HepG2 (cell line): Measurements from ENCODE around the gene DCAF6. TPM values are rescaled to one million over a fixed set of nuclear protein-coding genes. Genes with fewer than 3 reads are reported as not detected.

Experiments used
- ATAC-seq: fragments of 200-7000 bp; cut with Tn5 transposase; 3 replicates; pipeline ENCODE4 v1.9.1; 2020; ENCODE audit warnings: mild to moderate bottlenecking, moderate library complexity
- BruUV-seq: library from RNA; stranded (reverse); fragments of 400-500 nt; replicated peaks from 2 replicates; lab custom pipeline; 2021; lab: Mats Ljungman, UMichigan
- CTCF ChIA-PET: fragments of 300-600 bp; formaldehyde crosslinking; extraction: SDS; loops from one replicate; lab custom pipeline; 2021; ENCODE audit warnings: low total read pairs, inconsistent platforms, low intra/inter-chr PET ratio; lab: Yijun Ruan, JAX
- POLR2A ChIA-PET: fragments of 350-600 bp; sonication (Branson Sonifier 250); formaldehyde crosslinking; loops from one replicate; lab custom pipeline; 2020; ENCODE audit warnings: antibody characterized with exemption, inconsistent platforms; lab: Yijun Ruan, JAX
- DNase-seq: peaks from one replicate; pipeline ENCODE4 v3.0.0-alpha.2; 2015; ENCODE audit warnings: low spot score
- FAIRE-seq: peaks from 3 replicates; lab custom pipeline; 2011; peaks lifted over from hg19 to GRCh38; lab: Jason Lieb, UNC
- H2AFZ ChIP-seq: one replicate; pipeline ENCODE4 v1.6.1; 2011; ENCODE audit warnings: low read length, inconsistent platforms
- H3K27ac ChIP-seq: fragments of 300-600 bp; 3 replicates; pipeline ENCODE4 v1.8.0; 2011; ENCODE audit warnings: mixed run types, mild to moderate bottlenecking, mixed read lengths, low read length, inconsistent platforms; ENCODE audit not compliant: insufficient read depth; ENCODE audit errors: extremely low read length
- H3K27me3 ChIP-seq, 2 experiments: fragments of 200-600 bp in 1 of 2; 2 replicates in 1 of 2; 3 replicates in 1 of 2; pipeline versions ENCODE4 v1.6.0 to v1.8.0; 2011; ENCODE audit warnings: low read length in 2 of 2, mild to moderate bottlenecking in 2 of 2, moderate library complexity in 2 of 2, inconsistent platforms in 1 of 2; ENCODE audit not compliant: insufficient read depth in 2 of 2, control insufficient read depth in 1 of 2
- H3K36me3 ChIP-seq, 2 experiments: fragments of 200-600 bp in 1 of 2; replicated peaks in 1 of 2; 2 replicates in 1 of 2; 3 replicates in 1 of 2; pipeline versions ENCODE4 v1.5.1 to v1.8.0; 2011; ENCODE audit warnings: low read length in 2 of 2, inconsistent platforms in 1 of 2; ENCODE audit not compliant: insufficient read depth in 2 of 2, control insufficient read depth in 1 of 2
- H3K4me1 ChIP-seq: 2 replicates; pipeline ENCODE4 v1.5.1; 2012; ENCODE audit warnings: low read length, inconsistent platforms; ENCODE audit not compliant: insufficient read depth
- H3K4me2 ChIP-seq: 2 replicates; pipeline ENCODE4 v1.6.0; 2011; ENCODE audit warnings: low read depth, low read length, inconsistent platforms
- H3K4me3 ChIP-seq, 3 experiments: fragments of 200-600 bp in 1 of 3; sonication (generic), shearing (Covaris generic) in 1 of 3; replicated peaks in 1 of 3; 2 replicates each; pipeline ENCODE4 v1.5.1; 2011 to 2016; ENCODE audit warnings: low read length in 3 of 3, inconsistent platforms in 2 of 3, low read depth in 2 of 3, mild to moderate bottlenecking in 2 of 3, control low read depth in 1 of 3, mixed read lengths in 1 of 3; ENCODE audit not compliant: insufficient read depth in 1 of 3
- H3K79me2 ChIP-seq: one replicate; pipeline ENCODE4 v1.6.1; 2011; ENCODE audit warnings: low read length, inconsistent platforms; ENCODE audit not compliant: insufficient read depth
- H3K9ac ChIP-seq: 2 replicates; pipeline ENCODE4 v1.6.0; 2011; ENCODE audit warnings: mild to moderate bottlenecking, low read depth, low read length, inconsistent platforms; ENCODE audit not compliant: insufficient read depth
- H3K9me3 ChIP-seq: 2 replicates; pipeline ENCODE4 v1.5.1; 2012; ENCODE audit warnings: mild to moderate bottlenecking, low read length
- H4K20me1 ChIP-seq: 2 replicates; pipeline ENCODE4 v1.6.0; 2011; ENCODE audit warnings: inconsistent platforms, mild to moderate bottlenecking, low read length, moderate library complexity; ENCODE audit not compliant: insufficient read depth
- ATF5 ChIP-seq: sonication (generic); formaldehyde crosslinking; IDR thresholded peaks from 2 replicates; pipeline ENCODE4 v1.4.0; 2020; ENCODE audit warnings: mild to moderate bottlenecking, low read depth, missing genetic modification reagents
- CSRNP1 ChIP-seq: sonication (generic); formaldehyde crosslinking; IDR thresholded peaks from 2 replicates; pipeline ENCODE4 v1.8.1; 2023; ENCODE audit warnings: mild to moderate bottlenecking, missing genetic modification reagents
- KMT2A ChIP-seq: sonication (generic); formaldehyde crosslinking; IDR thresholded peaks from 2 replicates; pipeline ENCODE4 v1.4.0; 2020; ENCODE audit warnings: missing genetic modification reagents
- MBD4 ChIP-seq: IDR thresholded peaks from 2 replicates; pipeline ENCODE4 v1.6.1; 2012; ENCODE audit warnings: low read length, inconsistent platforms, borderline replicate concordance
- RAD21 ChIP-seq: fragments of 450-650 bp; formaldehyde crosslinking; IDR thresholded peaks from 2 replicates; pipeline ENCODE4 v1.5.0; 2020; ENCODE audit warnings: mild to moderate bottlenecking
- TMF1 ChIP-seq: sonication (generic); formaldehyde crosslinking; IDR thresholded peaks from 2 replicates; pipeline ENCODE4 v1.8.1; 2022; ENCODE audit warnings: low read depth, missing genetic modification reagents
- ZFX ChIP-seq: sonication (generic); formaldehyde crosslinking; IDR thresholded peaks from 2 replicates; pipeline ENCODE4 v1.4.0; 2020; ENCODE audit warnings: mild to moderate bottlenecking, low read depth, missing genetic modification reagents, moderate library complexity
- ZNF317 ChIP-seq: sonication (generic); formaldehyde crosslinking; IDR thresholded peaks from 2 replicates; pipeline ENCODE4 v1.5.0; 2020; ENCODE audit warnings: mild to moderate bottlenecking, missing genetic modification reagents
- WGBS: methylation state at CpG from one replicate; pipeline ENCODE4 v1.1.6; 2017; ENCODE audit warnings: low lambda C conversion rate; 5-methylcytosine and 5-hydroxymethylcytosine counted together
- in situ Hi-C: cut with HindIII; loops from 2 replicates; pipeline ENCODE4 v1.10.0; 2017; ENCODE audit warnings: low pct_unique_long_range_greater_than_20kb; ENCODE audit not compliant: extremely low pct_ligation_motif_present
- intact Hi-C: fragments of 100-400 bp; cut with micrococcal nuclease; formaldehyde crosslinking; loops from one replicate; pipeline ENCODE4 v1.10.0; 2022; ENCODE audit not compliant: unreplicated experiment
- polyA plus RNA-seq, 8 experiments: library from polyadenylated mRNA; depleted of rRNA in 3 of 8; stranded (reverse) in 7 of 8; unstranded in 1 of 8; fragments of >200 nt; fragmentation: Illumina TruSeq in 4 of 8; extraction: Trizol in 4 of 8; gene quantifications; 2 replicates each; pipeline versions ENCODE4 v1.2.1 to v1.2.3, GENCODE V29; 2011 to 2016; ENCODE audit warnings: low read depth in 4 of 8, missing spikeins in 1 of 8, mixed read lengths in 1 of 8; ENCODE audit not compliant: insufficient read depth in 1 of 8
- total RNA-seq, 5 experiments: library from RNA; depleted of rRNA; stranded (reverse); fragments of >200 nt; fragmentation: Illumina TruSeq; extraction: Trizol; gene quantifications; 2 replicates each; pipeline ENCODE4 v1.2.3, GENCODE V29; 2016; ENCODE audit warnings: low read depth in 1 of 5

DCAF6 gene
- total and polyA plus RNA-seq, 2 of the 13 experiments (the other 11 are each of a cell fraction or from before 2014, with no cell fraction given): 24.7 to 33.7 TPM

GRCh38 chr1:167977245-167977644 lies 40.8 kb downstream of the DCAF6 start:
- H3K4me1 ChIP-seq: peaks cover 28% of the 10 kb centered on the region
- no peak for DNase-seq
- intact Hi-C loops: no loop called here
- ChIA-PET POLR2A (no interaction called here), CTCF (no interaction called here)
- no peaks in the 10 kb centered on the region for H4K20me1 ChIP-seq
- in situ Hi-C loops: no loop called here
- H3K9me3 ChIP-seq: no peaks in the 10 kb centered on the region
- peaks cover 4 to 14% of the 10 kb centered on the region in 2 experiments; a peak in 4 of 5 replicates for H3K36me3 ChIP-seq
- no peak overlapping the region for H3K9ac ChIP-seq
- H3K27me3 ChIP-seq: no peaks in the 10 kb centered on the region
- H3K4me3 ChIP-seq: no peak overlapping the region
- no peak for FAIRE-seq
- ATAC-seq: no peak
- BruUV-seq: no TSS peak
- TF ChIP-seq CSRNP1 (CRISPR knock-in tag): no peak
- peak; percentile 90 for TF ChIP-seq ZNF317
- no peak for TF ChIP-seq TMF1
- no peak for TF ChIP-seq ATF5 (CRISPR knock-in tag)
- TF ChIP-seq ZFX (CRISPR knock-in tag): no peak
- no peak for TF ChIP-seq MBD4
- no peak overlapping the region for H2AFZ ChIP-seq
- WGBS: 95% methylated on average over 1 of the region's 1 CpG
- no peak overlapping the region for H3K4me2 ChIP-seq
- no peak overlapping the region for H3K27ac ChIP-seq
- H3K79me2 ChIP-seq: no peaks in the 10 kb centered on the region

GRCh38 chr1:167981933-167982332 lies 45.5 kb downstream of the DCAF6 start:
- Histone ChIP-seq H3K4me2 (no peak overlapping the region), H3K4me1 (peaks cover 15% of the 10 kb centered on the region), H3K79me2 (peaks cover 9% of the 10 kb centered on the region), H3K27ac (no peak overlapping the region), H4K20me1 (peaks cover 2% of the 10 kb centered on the region; the same call in 1 of the 2 replicates)
- ChIA-PET POLR2A (no interaction called here), CTCF (no interaction called here)
- BruUV-seq: no TSS peak
- in situ Hi-C loops: no loop called here
- TF ChIP-seq KMT2A (no peak), RAD21 (CRISPR knock-in tag) (no peak)
- TF ChIP-seq, all 625 proteins: peak for 0
- ATAC-seq (no peak), DNase-seq (no peak), FAIRE-seq (no peak)
- H3K9ac ChIP-seq: no peak overlapping the region
- 98% methylated on average over 9 of the region's 9 CpGs for WGBS
- no peaks in the 10 kb centered on the region for H3K9me3 ChIP-seq
- H3K4me3 ChIP-seq: no peak overlapping the region
- peaks cover 3 to 5% of the 10 kb centered on the region in 2 experiments; a peak in 4 of 5 replicates for H3K36me3 ChIP-seq
- no peak overlapping the region for H2AFZ ChIP-seq
- H3K27me3 ChIP-seq: no peaks in the 10 kb centered on the region
- intact Hi-C loops: no loop called here
